HG03045 (cell line): Measurements from ENCODE around the gene PDIA2.

ENCODE experiments used
- ATAC-seq: cut with Tn5 transposase; IDR thresholded peaks from one replicate; pipeline ENCODE4 v1.9.1; 2021; ENCODE audit warnings: mild to moderate bottlenecking, moderate library complexity; ENCODE audit not compliant: unreplicated experiment

The PDIA2 gene

DNA sequence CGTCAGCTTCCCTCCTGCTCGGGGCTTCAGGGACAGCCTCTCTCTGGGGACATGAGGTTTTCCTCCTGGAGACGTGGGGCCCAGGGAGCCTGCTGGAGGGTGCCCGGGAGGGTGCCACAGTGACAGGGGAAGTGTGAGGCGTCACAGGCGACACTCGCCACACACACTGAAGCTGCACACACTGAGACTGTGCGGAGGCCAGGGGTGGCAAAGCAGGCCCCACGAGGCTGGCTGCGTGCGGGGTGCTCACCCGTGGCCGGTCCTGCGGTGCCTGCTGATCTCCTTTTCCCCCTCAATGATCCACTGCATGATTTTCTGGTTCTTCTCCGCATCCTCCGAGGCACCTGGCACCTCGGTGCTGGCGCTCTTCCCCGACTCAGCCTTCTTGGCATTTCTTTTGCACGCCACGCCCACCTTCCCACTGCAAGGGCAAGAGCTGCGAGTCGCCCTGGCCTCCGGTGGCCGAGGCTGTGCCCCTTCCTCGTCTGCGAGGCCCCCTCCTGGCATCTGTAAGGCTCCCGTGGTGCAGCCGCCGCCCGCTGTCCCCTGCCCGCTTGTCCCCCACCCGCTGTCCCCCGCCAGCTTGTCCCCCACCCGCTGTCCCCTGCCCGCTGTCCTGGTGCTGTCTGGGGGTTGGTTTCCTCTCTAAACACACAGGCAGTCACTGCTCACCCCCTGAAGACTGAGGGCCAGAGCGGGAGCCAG lies 14.0 kb downstream of the PDIA2 start:
- ATAC-seq: no peak

- no peak for ATAC-seq
These were observed 14.9 kb downstream of the PDIA2 start for GRCh38 chr16:297832-298231.

- ATAC-seq: no peak
These were observed 18.3 kb downstream of the PDIA2 start for GRCh38 chr16:301235-301634.

DNA sequence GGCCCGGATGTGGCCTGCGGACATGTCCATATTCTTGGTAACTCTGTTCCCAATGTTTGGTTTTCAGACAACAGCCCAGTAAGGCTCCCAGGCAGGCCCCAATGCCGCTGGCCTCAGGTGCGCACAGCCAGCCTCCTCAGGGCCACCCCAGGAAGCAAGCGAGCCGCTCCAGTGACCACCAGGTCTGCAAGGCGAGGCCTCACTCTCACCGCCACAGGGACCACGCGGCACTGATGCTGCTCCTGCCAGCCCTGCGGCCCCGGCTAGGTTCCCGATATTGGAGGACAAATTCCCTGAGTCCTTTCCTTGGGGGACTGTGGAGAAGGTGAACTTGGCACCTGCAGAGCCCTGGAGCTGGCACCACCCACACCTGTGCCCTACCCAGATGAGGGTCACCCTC lies 19.0 kb downstream of the PDIA2 start:
- ATAC-seq: no peak

DNA sequence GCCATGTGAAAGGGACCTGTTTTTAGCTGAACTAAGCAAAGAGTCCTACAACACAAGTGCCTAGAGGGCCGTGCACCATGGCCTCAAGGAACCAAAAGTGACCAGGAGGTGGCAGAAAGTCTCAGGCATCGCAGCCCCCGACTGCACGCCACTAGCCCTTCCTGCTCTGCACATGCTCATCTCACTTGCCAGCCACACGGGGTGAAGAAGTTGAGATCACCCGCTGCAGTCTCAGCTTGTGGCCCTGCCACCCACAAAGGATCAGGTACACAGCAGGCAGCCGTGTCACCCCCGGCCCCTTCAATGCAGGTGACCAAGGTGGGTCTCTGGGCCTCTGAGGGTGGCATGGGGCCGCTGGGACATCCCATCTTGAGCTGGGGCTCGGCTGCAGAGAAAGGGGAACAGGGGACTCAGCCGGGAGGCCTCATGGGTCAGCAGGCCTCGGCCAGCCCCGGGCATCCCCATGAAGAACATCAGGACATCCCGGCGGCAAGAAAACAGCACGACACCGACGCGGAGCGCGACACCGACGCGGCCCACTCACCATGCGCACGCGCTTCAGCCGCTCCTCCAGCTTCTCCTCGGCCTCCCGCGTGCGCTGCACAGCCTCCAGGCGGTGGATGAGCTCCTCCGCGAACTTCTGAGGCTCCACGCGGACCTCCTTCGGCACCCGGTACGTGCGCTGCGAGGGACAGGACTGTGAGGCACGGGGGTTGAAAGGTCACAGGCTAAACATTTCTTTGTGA lies 21.0 kb downstream of the PDIA2 start:
- ATAC-seq: no peak

DNA sequence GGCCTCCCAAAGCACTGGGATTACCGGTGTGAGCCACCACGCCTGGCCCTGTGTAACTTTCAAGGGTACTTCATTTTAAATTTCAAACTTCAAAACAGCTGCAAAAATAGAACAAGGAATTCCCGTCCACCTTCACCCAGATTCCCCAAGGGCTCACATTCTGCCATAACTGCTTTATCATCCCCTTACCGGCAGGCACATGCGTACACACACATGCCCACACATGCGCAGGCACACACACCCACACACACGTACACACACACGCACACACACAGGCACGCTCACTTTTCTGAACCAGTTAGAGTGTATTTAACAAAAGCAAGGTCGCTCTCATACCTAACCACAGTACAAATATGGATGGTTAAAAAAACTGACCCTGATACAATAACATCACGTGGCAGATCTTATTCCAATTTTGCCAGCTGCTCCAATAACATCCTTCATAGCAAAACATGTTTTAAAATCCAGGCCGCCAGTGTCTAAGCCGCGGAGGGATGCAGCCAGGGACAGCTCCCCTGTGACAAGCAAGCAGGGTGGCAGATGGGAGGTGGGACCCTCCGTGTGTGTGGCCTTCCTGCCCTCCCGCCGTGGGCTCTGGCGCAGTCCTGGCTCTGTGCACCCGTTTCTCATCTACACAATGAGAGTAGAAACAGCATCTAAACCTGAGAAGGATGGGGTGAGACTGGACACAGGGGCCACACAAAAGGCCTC lies 23.1 kb downstream of the PDIA2 start:
- no peak for ATAC-seq

DNA sequence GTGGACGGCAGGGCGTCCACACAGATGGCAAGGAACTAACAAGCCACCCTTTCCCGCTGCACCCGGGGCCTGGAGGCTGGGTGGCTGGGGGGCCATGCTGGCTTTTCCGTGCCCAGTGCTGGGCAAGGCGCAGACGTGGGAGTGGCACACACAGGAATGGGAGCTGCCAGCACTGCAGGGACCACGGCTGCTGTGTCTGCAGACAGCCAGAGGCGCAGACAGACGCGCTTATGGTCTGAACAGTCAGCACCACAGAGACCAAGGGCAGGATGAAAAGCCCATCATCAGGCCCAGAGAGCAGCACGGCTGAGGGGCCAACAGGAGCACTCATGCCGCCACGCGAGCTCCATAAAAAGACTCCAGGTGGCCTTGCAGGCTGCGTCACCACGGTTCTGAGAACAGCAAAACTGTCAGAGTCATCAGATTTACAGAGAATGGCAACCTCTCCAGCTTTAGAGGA lies 24.0 kb downstream of the PDIA2 start:
- no peak for ATAC-seq

GRCh38 chr16:307691-308312 lies 24.8 kb downstream of the PDIA2 start:
- ATAC-seq: no peak

- ATAC-seq: no peak
These were observed 26.5 kb downstream of the PDIA2 start for GRCh38 chr16:309476-309875.

- ATAC-seq: no peak
These were observed 28.8 kb downstream of the PDIA2 start for GRCh38 chr16:311725-312124.

DNA sequence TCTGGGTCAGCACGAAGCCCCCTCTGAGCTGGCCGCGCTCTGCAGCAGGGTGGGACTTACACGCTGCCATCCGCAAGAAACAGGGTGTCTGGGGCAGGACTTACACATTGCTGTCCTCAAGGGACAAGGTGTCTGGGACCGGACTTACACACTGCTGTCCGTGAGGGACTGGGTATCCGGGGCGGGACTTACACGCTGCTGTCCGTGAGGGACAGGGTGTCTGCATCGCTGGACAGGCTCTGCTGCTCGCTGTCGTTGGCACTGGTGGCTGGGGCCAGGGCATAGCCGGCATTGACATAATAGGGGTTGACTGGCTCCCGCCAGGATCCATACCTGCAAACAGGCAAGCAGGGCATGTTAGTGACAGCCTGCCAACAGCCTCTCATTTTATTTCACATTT lies 31.4 kb downstream of the PDIA2 start:
- no peak for ATAC-seq

DNA sequence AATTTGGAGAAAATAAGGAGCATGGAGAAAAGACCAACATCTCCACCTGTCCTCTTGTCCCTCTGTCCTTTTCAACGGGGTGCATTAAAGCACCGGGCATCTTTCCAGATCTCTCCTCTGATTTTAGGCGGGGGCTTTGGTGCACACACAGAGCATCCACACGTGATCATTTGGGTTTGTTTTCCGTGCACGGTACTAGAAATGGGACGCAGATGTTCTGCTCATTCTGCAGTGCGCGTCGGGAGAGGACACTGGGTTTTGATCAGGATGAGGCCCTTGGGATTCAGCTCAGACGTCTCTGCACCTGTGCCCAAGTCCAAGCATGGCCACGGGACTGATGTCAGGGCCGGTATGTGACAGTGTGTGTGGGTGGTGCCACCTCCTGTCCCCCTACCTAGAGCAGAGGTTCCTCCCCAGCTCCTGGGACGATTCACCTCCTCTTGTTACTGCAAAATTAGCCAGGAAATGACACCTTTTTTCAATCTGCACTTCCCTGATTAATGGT lies 31.9 kb downstream of the PDIA2 start:
- ATAC-seq: no peak

- ATAC-seq: no peak
These were observed 33.9 kb downstream of the PDIA2 start for GRCh38 chr16:316741-317464.

GRCh38 chr16:317583-317982 lies 34.6 kb downstream of the PDIA2 start:
- ATAC-seq: no peak

DNA sequence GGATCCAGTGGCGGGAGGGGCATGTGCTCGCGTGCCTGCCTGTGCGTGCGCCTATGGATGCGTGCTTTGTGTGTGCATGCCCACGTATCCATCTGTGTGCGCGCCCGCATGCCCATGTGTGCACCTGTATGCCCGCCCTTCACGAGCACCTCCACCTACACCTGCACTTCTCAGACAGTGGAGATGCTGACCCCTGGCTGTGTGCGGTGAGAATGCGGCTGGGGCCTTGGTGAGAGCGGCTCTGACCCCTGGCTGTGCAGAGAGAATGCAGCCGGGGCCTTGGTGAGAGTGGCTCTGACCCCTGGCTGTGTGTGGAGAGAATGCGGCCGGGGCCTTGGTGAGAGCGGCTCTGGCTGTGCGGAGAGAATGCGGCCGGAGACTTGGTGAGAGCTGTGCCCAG lies 35.7 kb downstream of the PDIA2 start:
- no peak for ATAC-seq

DNA sequence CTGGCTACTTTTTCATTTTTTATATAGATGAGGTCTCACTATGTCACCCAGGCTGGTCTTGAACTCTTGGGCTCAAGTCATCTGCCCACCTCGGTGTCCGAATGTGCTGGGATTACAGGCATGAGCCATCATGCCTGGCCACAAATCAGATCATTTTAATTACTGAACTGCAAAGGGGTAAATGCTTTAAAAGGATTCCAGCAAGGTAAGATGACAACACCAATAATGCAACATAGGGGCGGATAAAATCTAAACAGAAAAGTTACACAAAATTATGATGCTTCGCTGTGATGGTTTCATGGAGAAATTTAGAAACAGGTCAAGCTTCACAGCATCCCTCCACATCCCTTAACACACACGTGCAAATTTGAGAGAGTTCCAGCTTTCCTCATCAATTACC lies 37.2 kb downstream of the PDIA2 start:
- ATAC-seq: no peak

GRCh38 chr16:321532-321931 lies 38.6 kb downstream of the PDIA2 start:
- no peak for ATAC-seq

GRCh38 chr16:322476-323143 lies 39.6 kb downstream of the PDIA2 start:
- ATAC-seq: no peak

DNA sequence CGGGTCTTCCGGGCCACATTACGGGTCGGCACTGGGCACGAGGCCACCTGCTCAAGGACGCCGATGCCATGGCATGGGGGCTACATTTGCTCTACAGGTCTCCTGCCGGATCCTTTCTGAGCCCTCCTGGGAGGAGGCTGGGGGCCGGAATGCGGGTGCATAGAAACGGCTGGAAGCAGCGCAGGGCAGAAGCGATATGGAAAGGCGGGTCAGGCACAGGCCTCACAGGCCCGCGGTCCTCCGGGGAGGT lies 41.2 kb downstream of the PDIA2 start:
- ATAC-seq: no peak
